ENCODE measurements around the gene NAV2.
"Not testable (repeated sequence)": the region's sequence is repeated elsewhere in the genome, so short reads cannot be mapped to it uniquely, and the experiment has no call there.

NAV2 gene

DNA sequence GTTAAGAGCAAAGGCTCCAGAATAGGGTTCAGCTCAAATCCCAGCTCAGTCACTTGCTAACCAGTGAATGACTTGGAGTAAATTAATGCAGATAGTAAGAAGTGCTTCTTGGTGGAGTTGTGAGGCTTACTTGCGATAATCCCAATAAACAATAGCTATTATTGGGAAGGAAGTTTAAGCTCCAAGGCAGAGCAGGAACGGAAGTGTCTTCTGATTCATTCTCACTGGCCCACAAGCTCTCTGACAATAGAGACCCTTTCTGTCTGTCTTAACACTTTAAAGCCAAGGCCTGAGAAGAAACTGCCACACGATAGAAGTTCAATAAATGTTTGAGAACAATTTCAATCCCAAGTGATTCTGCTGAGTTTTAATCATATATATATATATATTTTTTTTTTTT lies 292.2 kb downstream of the NAV2 start:
- H3K4me3 ChIP-seq (ENCODE audit: low read depth, low read length), result no peak overlapping the region
- in situ Hi-C loops (cut with HindIII; ENCODE audit: low pct_ligation_motif_present, low sequenced_read_pairs), result no loop called here
- TF ChIP-seq, protein P1, sequence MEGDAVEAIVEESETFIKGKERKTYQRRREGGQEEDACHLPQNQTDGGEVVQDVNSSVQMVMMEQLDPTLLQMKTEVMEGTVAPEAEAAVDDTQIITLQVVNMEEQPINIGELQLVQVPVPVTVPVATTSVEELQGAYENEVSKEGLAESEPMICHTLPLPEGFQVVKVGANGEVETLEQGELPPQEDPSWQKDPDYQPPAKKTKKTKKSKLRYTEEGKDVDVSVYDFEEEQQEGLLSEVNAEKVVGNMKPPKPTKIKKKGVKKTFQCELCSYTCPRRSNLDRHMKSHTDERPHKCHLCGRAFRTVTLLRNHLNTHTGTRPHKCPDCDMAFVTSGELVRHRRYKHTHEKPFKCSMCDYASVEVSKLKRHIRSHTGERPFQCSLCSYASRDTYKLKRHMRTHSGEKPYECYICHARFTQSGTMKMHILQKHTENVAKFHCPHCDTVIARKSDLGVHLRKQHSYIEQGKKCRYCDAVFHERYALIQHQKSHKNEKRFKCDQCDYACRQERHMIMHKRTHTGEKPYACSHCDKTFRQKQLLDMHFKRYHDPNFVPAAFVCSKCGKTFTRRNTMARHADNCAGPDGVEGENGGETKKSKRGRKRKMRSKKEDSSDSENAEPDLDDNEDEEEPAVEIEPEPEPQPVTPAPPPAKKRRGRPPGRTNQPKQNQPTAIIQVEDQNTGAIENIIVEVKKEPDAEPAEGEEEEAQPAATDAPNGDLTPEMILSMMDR (IDR thresholded peaks at IDR 0.05; ENCODE audit: low read depth, low read length, missing control alignments), result no peak
- H3K27me3 ChIP-seq (replicated peaks), result no peaks in the 10 kb centered on the region
- H3K27ac ChIP-seq, result no peak overlapping the region
- H3K36me3 ChIP-seq (replicated peaks), result no peaks in the 10 kb centered on the region
- no peak for DNase-seq

DNA sequence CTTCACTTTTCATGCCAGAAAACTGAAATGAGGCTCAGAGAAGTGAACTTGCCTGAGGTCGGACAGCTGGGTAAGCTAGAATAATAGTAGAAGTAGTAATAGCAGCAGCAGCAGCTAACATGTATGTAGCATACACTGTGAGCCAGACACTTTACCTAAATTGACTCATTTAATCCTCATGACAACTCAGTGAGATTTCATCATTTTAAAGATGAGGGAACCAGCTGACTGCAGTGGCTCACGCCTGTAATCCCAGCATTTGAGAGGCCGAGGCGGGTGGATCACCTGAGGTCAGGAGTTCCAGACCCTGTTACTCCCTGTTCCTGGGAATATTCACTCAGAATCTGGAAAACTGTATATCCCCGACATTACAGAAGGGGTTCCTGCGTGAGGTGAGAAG lies 293.1 kb downstream of the NAV2 start:
- TF ChIP-seq, protein P1 (IDR thresholded peaks at IDR 0.05; ENCODE audit: low read depth, low read length, missing control alignments), result no peak
- Histone ChIP-seq H3K27me3 (replicated peaks) (no peaks in the 10 kb centered on the region), H3K27ac (no peak overlapping the region), H3K36me3 (replicated peaks) (no peaks in the 10 kb centered on the region), H3K4me3 (ENCODE audit: low read depth, low read length) (no peak overlapping the region)
- in situ Hi-C loops (cut with HindIII; ENCODE audit: low pct_ligation_motif_present, low sequenced_read_pairs), result no loop called here
- no peak for DNase-seq

DNA sequence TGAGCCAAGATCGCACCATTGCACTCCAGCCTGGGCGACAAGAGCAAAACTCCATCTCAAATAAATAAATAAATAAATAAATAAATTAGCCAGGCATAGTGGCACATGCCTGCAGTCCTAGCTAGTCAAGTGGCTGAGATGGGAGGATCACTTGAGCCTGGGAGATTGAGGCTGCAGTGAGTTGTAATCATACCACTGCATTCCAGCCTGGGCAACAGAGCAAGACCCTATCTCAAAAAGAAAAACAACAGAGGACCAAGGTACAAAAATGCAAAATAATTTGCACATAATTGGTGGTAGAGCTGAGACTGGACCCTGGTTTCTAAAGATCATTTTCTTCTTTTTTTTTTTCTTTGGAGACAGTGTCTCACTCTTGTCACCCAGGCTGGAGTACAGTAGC lies 294.0 kb downstream of the NAV2 start:
- H3K4me3 ChIP-seq (ENCODE audit: low read depth, low read length); H3K27ac ChIP-seq; in situ Hi-C loops (cut with HindIII; ENCODE audit: low pct_ligation_motif_present, low sequenced_read_pairs); H3K27me3 ChIP-seq (replicated peaks); H3K36me3 ChIP-seq (replicated peaks); DNase-seq: not testable (repeated sequence)

DNA sequence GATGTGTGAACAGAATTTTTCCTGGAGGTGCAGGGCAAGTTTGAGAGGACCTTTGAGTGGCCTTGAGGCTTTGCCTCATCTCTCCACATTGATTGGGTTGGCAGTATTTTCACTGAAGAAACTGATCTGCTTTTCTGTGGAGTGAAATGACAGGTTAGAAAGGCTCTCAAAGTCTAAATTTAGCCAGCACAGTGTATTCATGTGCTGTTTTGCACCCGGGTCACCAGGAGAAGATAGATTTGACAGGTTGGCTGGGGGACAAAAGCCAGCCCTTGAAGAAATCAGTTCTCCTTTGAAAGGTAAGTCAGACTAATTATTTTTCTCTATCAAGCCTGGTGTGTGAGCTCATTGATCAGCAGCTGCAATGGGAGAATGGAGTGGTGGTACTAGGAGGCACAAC lies 294.7 kb downstream of the NAV2 start:
- TF ChIP-seq, protein P1 (IDR thresholded peaks at IDR 0.05; ENCODE audit: low read depth, low read length, missing control alignments), result no peak
- Histone ChIP-seq H3K27ac (no peak overlapping the region), H3K27me3 (replicated peaks) (no peaks in the 10 kb centered on the region), H3K4me3 (ENCODE audit: low read depth, low read length) (no peak overlapping the region), H3K36me3 (replicated peaks) (no peaks in the 10 kb centered on the region)
- DNase-seq, result no peak
- in situ Hi-C loops (cut with HindIII; ENCODE audit: low pct_ligation_motif_present, low sequenced_read_pairs), result no loop called here

DNA sequence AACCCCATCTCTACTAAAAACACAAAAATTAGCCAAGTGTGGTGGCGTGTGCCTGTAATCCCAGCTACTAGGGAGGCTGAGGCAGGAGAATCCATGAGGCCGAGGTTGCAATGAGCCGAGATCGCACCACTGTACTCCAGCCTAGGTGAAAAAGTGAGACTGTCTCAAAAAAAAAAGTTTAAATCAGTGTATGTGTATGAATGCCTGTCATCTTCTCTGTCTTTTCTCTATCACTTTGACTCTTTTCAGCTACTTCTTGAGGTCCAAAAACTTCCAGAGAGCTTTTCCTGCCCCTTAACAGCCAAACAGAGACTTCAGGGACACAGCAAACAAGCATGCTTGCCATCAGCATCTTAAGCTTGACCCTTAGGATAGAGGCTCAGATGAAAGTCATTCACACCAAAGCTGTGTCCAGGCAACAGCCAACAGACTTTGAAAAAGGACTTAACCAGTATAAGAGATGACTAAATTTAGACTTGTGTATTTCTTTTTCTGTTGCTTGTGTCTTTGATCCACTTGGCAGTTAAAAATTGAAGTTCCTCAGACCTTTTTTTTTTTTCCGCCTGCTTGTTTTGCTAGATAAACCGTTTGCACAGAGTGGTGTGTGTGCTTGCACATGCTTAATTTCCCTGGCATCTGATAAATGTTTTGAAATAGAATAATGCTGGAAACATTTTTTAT lies 295.7 kb downstream of the NAV2 start:
- TF ChIP-seq, protein P1 (IDR thresholded peaks at IDR 0.05; ENCODE audit: low read depth, low read length, missing control alignments), result no peak
- in situ Hi-C loops (cut with HindIII; ENCODE audit: low pct_ligation_motif_present, low sequenced_read_pairs), result no loop called here

DNA sequence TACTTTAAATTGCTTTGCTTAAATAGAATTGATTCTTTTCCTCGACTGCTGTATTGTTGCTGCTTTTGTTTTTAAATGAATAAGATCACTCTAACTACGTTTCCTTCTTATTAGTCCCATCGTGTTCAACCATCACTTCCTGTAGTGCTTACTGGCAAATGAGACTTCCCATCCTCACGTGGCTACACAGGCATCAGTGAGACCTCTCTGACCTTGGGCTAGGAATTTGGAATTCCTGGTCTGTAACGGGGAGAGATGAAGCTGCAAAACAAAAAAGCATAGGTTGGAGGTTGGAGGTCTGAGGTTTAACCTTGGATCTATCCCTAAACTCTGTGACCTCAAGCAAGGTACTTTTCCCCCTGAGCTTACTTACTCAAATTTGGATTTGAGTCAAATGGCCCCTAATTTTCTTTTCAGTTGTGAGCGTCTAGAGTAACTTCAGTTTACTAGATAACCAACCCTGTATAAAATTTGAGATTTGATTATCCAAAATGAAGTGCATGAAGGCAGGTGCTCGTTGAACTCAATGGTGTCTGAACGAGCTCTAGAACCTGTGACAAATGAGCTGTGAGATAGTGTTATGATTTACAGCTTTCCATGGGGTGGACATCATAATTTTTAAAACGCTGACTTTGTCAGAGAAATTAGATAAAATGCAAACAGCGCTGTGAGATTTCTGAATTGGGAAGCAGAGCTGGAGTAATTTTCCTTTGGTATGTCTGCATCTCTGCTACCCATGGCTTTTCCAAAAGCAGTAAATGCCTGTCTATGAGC lies 296.4 kb downstream of the NAV2 start:
- in situ Hi-C loops (cut with HindIII; ENCODE audit: low pct_ligation_motif_present, low sequenced_read_pairs), result no loop called here
- TF ChIP-seq, protein P1 (IDR thresholded peaks at IDR 0.05; ENCODE audit: low read depth, low read length, missing control alignments), result no peak
- Histone ChIP-seq H3K27me3 (replicated peaks) (no peaks in the 10 kb centered on the region), H3K4me3 (ENCODE audit: low read depth, low read length) (no peak overlapping the region), H3K36me3 (replicated peaks) (no peaks in the 10 kb centered on the region), H3K27ac (no peak overlapping the region)
- no peak for DNase-seq

More for the DNA sequence above, 295.7 kb downstream of the NAV2 start:
- Histone ChIP-seq H3K36me3 (replicated peaks) (no peaks in the 10 kb centered on the region), H3K27me3 (replicated peaks) (no peaks in the 10 kb centered on the region), H3K27ac (no peak overlapping the region), H3K4me3 (ENCODE audit: low read depth, low read length) (no peak overlapping the region)
- no peak for DNase-seq
